ENCODE results near the gene HMGN1.

DNA sequence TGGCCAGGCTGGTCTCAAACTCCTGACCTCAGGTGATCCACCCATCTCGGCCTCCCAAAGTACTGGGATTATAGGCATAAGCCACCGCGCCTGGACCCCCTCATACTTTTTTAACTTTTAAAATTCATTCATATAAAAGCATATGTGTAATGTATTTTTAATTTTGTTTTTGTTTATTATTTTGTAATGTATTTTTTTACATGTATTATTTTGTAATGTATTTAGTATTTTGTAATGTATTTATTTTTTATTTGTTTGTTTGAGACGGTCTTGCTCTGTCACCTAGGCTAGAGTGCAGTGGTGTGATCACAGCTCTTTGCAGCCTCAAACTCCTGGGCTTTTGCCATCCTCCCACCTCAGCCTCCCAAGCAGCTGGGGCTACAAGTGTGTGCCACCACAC is 23.4 kb downstream of the HMGN1 start:
- TF ChIP-seq CTCF (IDR thresholded peaks at IDR 0.05; ENCODE audit: low read length) (no peak), EZH2 (IDR thresholded peaks at IDR 0.05; ENCODE audit: borderline replicate concordance, low read length) (no peak)
